Trophoblast cell (in vitro differentiated cells and primary cell): ENCODE measurements around the gene ESYT2.

Experiments used
- DNase-seq, 2 donors: peaks; one replicate each; pipeline ENCODE4 v3.0.0-alpha.2; 2016
- H2AFZ ChIP-seq: 2 replicates; pipeline ENCODE4 v1.6.1; 2013; ENCODE audit warnings: low read length, moderate library complexity, mild to moderate bottlenecking; ENCODE audit not compliant: insufficient read depth, poor library complexity
- H2AK5ac ChIP-seq: 2 replicates; pipeline ENCODE4 v1.6.1; 2013; ENCODE audit warnings: mild to moderate bottlenecking, low read length
- H2BK120ac ChIP-seq: 2 replicates; pipeline ENCODE4 v1.6.1; 2013; ENCODE audit warnings: low read length, mild to moderate bottlenecking, moderate library complexity; ENCODE audit not compliant: insufficient read depth, poor library complexity
- H2BK12ac ChIP-seq: 2 replicates; pipeline ENCODE4 v1.6.1; 2013; ENCODE audit warnings: mild to moderate bottlenecking, low read length, moderate library complexity
- H2BK5ac ChIP-seq: 2 replicates; pipeline ENCODE4 v1.6.1; 2013; ENCODE audit warnings: low read length, low read depth, moderate library complexity, mild to moderate bottlenecking; ENCODE audit not compliant: poor library complexity
- H3K14ac ChIP-seq: 2 replicates; pipeline ENCODE4 v1.6.1; 2013; ENCODE audit warnings: mild to moderate bottlenecking, low read length
- H3K18ac ChIP-seq: 2 replicates; pipeline ENCODE4 v1.6.1; 2013; ENCODE audit warnings: mild to moderate bottlenecking, low read length
- H3K23ac ChIP-seq: 2 replicates; pipeline ENCODE4 v1.6.1; 2013; ENCODE audit warnings: low read length
- H3K27ac ChIP-seq: 2 replicates; pipeline ENCODE4 v1.5.1; 2013; ENCODE audit warnings: low read depth, mild to moderate bottlenecking, inconsistent platforms, low read length, moderate library complexity
- H3K27me3 ChIP-seq: 2 replicates; pipeline ENCODE4 v1.6.1; 2013; ENCODE audit warnings: inconsistent platforms, mild to moderate bottlenecking, low read length, moderate library complexity; ENCODE audit not compliant: insufficient read depth
- H3K36me3 ChIP-seq, 2 experiments: 1 replicate in 1 of 2; 2 replicates in 1 of 2; pipeline ENCODE4 v1.6.1; 2013; ENCODE audit warnings: low read length in 2 of 2, mild to moderate bottlenecking in 2 of 2, moderate library complexity in 1 of 2; ENCODE audit not compliant: insufficient read depth in 2 of 2, control insufficient read depth in 1 of 2
- H3K4ac ChIP-seq: 2 replicates; pipeline ENCODE4 v1.6.1; 2013; ENCODE audit warnings: low read depth, mild to moderate bottlenecking, low read length, moderate library complexity
- H3K4me1 ChIP-seq, 2 experiments: 1 replicate in 1 of 2; 2 replicates in 1 of 2; pipeline ENCODE4 v1.6.1; 2013; ENCODE audit warnings: low read length in 2 of 2, mild to moderate bottlenecking in 2 of 2, moderate library complexity in 1 of 2; ENCODE audit not compliant: insufficient read depth in 2 of 2, control insufficient read depth in 1 of 2
- H3K4me2 ChIP-seq: 2 replicates; pipeline ENCODE4 v1.6.1; 2013; ENCODE audit warnings: inconsistent platforms, mild to moderate bottlenecking, low read length, moderate library complexity
- H3K4me3 ChIP-seq: 2 replicates; pipeline ENCODE4 v1.5.1; 2013; ENCODE audit warnings: mild to moderate bottlenecking, low read depth, low read length, inconsistent platforms
- H3K79me1 ChIP-seq: one replicate; pipeline ENCODE4 v1.6.1; 2013; ENCODE audit warnings: low read length
- H3K79me2 ChIP-seq: 2 replicates; pipeline ENCODE4 v1.6.1; 2013; ENCODE audit warnings: low read length, mild to moderate bottlenecking; ENCODE audit not compliant: control insufficient read depth, insufficient read depth, poor library complexity
- H3K9ac ChIP-seq: 2 replicates; pipeline ENCODE4 v1.6.1; 2013; ENCODE audit warnings: mild to moderate bottlenecking, low read length
- H3K9me3 ChIP-seq: 2 replicates; pipeline ENCODE4 v1.6.1; 2013; ENCODE audit warnings: low read depth, mild to moderate bottlenecking, control low read depth, inconsistent platforms, low read length; ENCODE audit not compliant: insufficient read depth
- H4K12ac ChIP-seq: 2 replicates; pipeline ENCODE4 v1.6.1; 2013; ENCODE audit warnings: low read depth, mild to moderate bottlenecking, low read length, moderate library complexity
- H4K8ac ChIP-seq: 2 replicates; pipeline ENCODE4 v1.6.1; 2013; ENCODE audit warnings: low read depth, mild to moderate bottlenecking, low read length, moderate library complexity
- H4K91ac ChIP-seq: one replicate; pipeline ENCODE4 v1.6.1; 2013; ENCODE audit warnings: low read depth, mild to moderate bottlenecking, low read length, moderate library complexity
- WGBS: extraction: QIAGEN DNeasy Blood & Tissue Kit; methylation state at CpG from one replicate; pipeline ENCODE4 v1.1.7; 2013; ENCODE audit warnings: missing lambda C conversion rate; ENCODE audit not compliant: insufficient read length, insufficient coverage; ENCODE audit errors: extremely low coverage; 5-methylcytosine and 5-hydroxymethylcytosine counted together

Gene ESYT2

GRCh38 chr7:158738841-158739240, 90.5 kb downstream of the ESYT2 start:
- Histone ChIP-seq H3K79me2 (no peaks in the 10 kb centered on the region), H4K8ac (no peak overlapping the region), H3K27ac (no peak overlapping the region), H3K14ac (no peak overlapping the region), H3K36me3 (peaks cover 65 to 72% of the 10 kb centered on the region in 2 experiments), H3K18ac (no peak overlapping the region), H2AK5ac (no peak overlapping the region), H3K4me3 (no peak overlapping the region), H3K9ac (no peak overlapping the region), H2BK12ac (no peak overlapping the region), H3K9me3 (peaks cover 3% of the 10 kb centered on the region), H4K12ac (no peak overlapping the region), H3K4me2 (no peak overlapping the region), H2AFZ (no peak overlapping the region), H3K4me1 (peaks cover 0 to 10% of the 10 kb centered on the region in 2 experiments), H3K4ac (no peak overlapping the region), H3K79me1 (no peaks in the 10 kb centered on the region), H4K91ac (no peak overlapping the region), H3K23ac (no peak overlapping the region), H2BK5ac (no peak overlapping the region), H2BK120ac (no peak overlapping the region), H3K27me3 (no peaks in the 10 kb centered on the region)
- no CpG with 5 or more reads among the region's 15 CpGs for WGBS
- no peak for DNase-seq

DNA sequence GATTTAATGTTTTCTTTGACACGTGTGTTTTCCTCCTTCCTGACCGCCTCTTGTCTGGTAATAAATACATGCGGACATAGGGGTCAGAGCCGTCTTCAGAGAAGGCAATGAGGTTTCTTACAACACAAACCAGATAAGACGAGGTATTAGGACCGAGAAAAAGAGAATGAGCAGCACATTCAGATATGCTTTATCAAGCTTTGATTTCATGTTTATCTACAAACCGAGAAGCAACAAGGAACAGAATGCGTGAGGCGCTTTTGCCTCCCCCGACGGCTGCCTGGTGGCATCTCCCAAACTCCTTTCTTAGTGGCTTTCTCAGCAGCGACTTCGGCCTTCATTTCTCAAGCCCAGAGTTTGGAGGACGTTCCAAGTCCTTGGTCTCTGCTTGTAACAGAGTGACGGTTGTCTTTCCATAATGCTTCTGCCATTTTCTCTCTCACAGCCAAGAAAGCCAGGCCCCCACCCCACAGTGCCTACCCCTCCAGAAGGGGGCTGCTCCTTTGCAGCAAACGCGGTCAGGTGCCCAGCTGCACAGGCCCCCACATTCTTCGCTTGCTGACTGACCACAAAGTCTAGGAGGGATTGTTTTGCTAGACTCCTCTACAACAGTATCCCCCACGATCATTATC, 92.1 kb downstream of the ESYT2 start:
- Histone ChIP-seq H3K23ac (no peak overlapping the region), H3K9me3 (peaks cover 3% of the 10 kb centered on the region), H2BK120ac (no peak overlapping the region), H3K9ac (no peak overlapping the region), H4K12ac (no peak overlapping the region), H3K4me1 (peaks cover 0 to 10% of the 10 kb centered on the region in 2 experiments), H3K79me2 (no peaks in the 10 kb centered on the region), H3K36me3 (peaks cover 55 to 64% of the 10 kb centered on the region in 2 experiments), H2AFZ (no peak overlapping the region), H4K8ac (no peak overlapping the region), H3K79me1 (no peaks in the 10 kb centered on the region), H3K14ac (no peak overlapping the region), H4K91ac (no peak overlapping the region), H2AK5ac (no peak overlapping the region), H3K27me3 (no peaks in the 10 kb centered on the region), H3K4ac (no peak overlapping the region), H3K18ac (no peak overlapping the region), H3K4me2 (no peak overlapping the region), H2BK5ac (no peak overlapping the region), H2BK12ac (no peak overlapping the region), H3K4me3 (no peak overlapping the region), H3K27ac (no peak overlapping the region)
- peak in 1 of 2 donors; percentile 36 for DNase-seq
- no CpG with 5 or more reads among the region's 19 CpGs for WGBS

DNA sequence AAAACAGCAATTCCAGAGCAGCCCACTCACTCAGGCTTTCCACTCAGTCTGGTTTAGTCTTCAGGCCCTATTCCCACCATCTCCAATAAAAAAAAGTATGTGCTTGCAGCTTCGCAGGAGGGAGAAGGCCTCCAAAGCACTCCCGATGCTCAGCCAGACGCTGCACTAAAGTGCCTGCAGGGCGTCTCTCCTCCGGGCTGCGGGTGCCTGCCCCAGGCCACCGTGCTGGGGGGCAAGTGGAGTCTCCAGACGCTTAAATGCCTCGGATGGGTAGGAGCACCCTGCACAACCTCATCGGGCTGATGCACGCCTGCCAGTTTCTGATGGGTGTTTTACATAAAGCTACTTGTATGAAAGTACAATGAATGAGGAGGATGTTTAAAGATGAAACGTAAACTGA, 93.4 kb downstream of the ESYT2 start:
- no CpG with 5 or more reads among the region's 12 CpGs for WGBS
- Histone ChIP-seq H4K91ac (no peak overlapping the region), H3K9ac (no peak overlapping the region)

GRCh38 chr7:158734861-158735260, 94.4 kb downstream of the ESYT2 start:
- no peak overlapping the region for H4K8ac ChIP-seq
- H3K4ac ChIP-seq = no peak overlapping the region
- H3K27me3 ChIP-seq = no peaks in the 10 kb centered on the region
- no peak overlapping the region for H4K91ac ChIP-seq
- H3K79me1 ChIP-seq = no peaks in the 10 kb centered on the region
- no peak overlapping the region for H2BK120ac ChIP-seq
- no peak overlapping the region for H4K12ac ChIP-seq
- H2BK12ac ChIP-seq = no peak overlapping the region
- no peak overlapping the region for H3K23ac ChIP-seq
- no peak overlapping the region for H3K4me2 ChIP-seq
- H2AFZ ChIP-seq = no peak overlapping the region
- no peak overlapping the region for H3K27ac ChIP-seq
- H3K9ac ChIP-seq = no peak overlapping the region
- no peaks in the 10 kb centered on the region for H3K79me2 ChIP-seq
- no peak overlapping the region for H3K4me3 ChIP-seq
- WGBS = no CpG with 5 or more reads among the region's 6 CpGs
- peaks cover 45 to 57% of the 10 kb centered on the region in 2 experiments for H3K36me3 ChIP-seq
- H3K4me1 ChIP-seq = no peaks in the 10 kb centered on the region
- DNase-seq = peak; percentile 86 to 95
- no peak overlapping the region for H3K18ac ChIP-seq
- peaks cover 3% of the 10 kb centered on the region for H3K9me3 ChIP-seq
- H2AK5ac ChIP-seq = no peak overlapping the region
- no peak overlapping the region for H2BK5ac ChIP-seq
- no peak overlapping the region for H3K14ac ChIP-seq

More for the DNA sequence above, 93.4 kb downstream of the ESYT2 start:
- H3K36me3 ChIP-seq = peaks cover 44 to 56% of the 10 kb centered on the region in 2 experiments
- H2BK12ac ChIP-seq = no peak overlapping the region
- H3K79me1 ChIP-seq = no peaks in the 10 kb centered on the region
- H3K4ac ChIP-seq = no peak overlapping the region
- no peak overlapping the region for H4K8ac ChIP-seq
- no peak overlapping the region for H3K4me2 ChIP-seq
- H3K9me3 ChIP-seq = peaks cover 2% of the 10 kb centered on the region
- H3K27ac ChIP-seq = no peak overlapping the region
- H2BK120ac ChIP-seq = no peak overlapping the region
- peak; percentile 80 to 93 for DNase-seq
- no peak overlapping the region for H2BK5ac ChIP-seq
- H3K4me1 ChIP-seq = peaks cover 0 to 5% of the 10 kb centered on the region in 2 experiments
- H3K4me3 ChIP-seq = no peak overlapping the region
- no peak overlapping the region for H3K14ac ChIP-seq
- H2AFZ ChIP-seq = no peak overlapping the region
- H4K12ac ChIP-seq = no peak overlapping the region
- no peaks in the 10 kb centered on the region for H3K27me3 ChIP-seq
- H3K18ac ChIP-seq = no peak overlapping the region
- no peak overlapping the region for H3K23ac ChIP-seq
- H2AK5ac ChIP-seq = no peak overlapping the region
- no peaks in the 10 kb centered on the region for H3K79me2 ChIP-seq
